GM21381 (cell line): ENCODE results near the gene NISCH.

Experiments used
- ATAC-seq: cut with Tn5 transposase; IDR thresholded peaks from one replicate; pipeline ENCODE4 v1.9.1; 2021; ENCODE audit warnings: mild to moderate bottlenecking, moderate library complexity; ENCODE audit not compliant: unreplicated experiment

NISCH gene

DNA sequence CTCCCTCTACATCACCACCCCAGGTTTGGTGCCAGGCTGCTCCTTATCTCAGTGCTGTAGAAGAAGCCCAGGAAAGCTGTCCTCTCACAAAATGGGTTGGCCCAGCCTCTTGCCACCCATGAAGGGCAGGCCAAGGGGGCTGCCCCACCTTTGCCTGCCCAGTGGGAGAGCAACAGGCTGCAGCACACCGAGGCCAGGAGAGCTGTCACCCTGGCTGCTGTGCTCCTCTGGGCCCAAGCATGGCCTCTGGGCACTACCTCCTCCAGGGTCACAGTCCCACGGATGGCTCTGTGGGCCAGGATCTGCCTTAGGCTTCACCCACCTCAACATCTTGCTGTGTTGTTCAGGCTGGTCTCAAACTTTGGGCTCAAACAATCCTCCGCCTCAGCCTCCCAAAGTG, 33.3 kb downstream of the NISCH start:
- ATAC-seq, result no peak

DNA sequence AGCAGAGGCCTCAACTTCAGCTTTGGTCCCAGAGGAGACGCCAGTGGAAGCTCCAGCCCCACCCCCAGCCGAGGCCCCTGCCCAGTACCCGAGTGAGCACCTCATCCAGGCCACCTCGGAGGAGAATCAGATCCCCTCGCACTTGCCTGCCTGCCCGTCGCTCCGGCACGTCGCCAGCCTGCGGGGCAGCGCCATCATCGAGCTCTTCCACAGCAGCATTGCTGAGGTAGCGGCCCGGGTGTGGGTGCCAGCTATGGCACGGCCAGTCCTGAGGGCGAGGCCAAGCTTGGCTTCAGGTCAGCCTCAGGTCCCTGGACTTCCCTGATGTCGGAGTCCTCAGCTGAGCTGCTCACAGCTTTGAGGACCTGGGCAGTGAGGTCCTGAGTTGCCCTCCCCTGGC, 34.0 kb downstream of the NISCH start:
- no peak for ATAC-seq

GRCh38 chr3:52490035-52490938, 34.9 kb downstream of the NISCH start:
- ATAC-seq, result no peak

- ATAC-seq, result no peak
Observed at GRCh38 chr3:52490939-52491526, 35.6 kb downstream of the NISCH start.

GRCh38 chr3:52492059-52492458, 36.7 kb downstream of the NISCH start:
- ATAC-seq, result no peak

DNA sequence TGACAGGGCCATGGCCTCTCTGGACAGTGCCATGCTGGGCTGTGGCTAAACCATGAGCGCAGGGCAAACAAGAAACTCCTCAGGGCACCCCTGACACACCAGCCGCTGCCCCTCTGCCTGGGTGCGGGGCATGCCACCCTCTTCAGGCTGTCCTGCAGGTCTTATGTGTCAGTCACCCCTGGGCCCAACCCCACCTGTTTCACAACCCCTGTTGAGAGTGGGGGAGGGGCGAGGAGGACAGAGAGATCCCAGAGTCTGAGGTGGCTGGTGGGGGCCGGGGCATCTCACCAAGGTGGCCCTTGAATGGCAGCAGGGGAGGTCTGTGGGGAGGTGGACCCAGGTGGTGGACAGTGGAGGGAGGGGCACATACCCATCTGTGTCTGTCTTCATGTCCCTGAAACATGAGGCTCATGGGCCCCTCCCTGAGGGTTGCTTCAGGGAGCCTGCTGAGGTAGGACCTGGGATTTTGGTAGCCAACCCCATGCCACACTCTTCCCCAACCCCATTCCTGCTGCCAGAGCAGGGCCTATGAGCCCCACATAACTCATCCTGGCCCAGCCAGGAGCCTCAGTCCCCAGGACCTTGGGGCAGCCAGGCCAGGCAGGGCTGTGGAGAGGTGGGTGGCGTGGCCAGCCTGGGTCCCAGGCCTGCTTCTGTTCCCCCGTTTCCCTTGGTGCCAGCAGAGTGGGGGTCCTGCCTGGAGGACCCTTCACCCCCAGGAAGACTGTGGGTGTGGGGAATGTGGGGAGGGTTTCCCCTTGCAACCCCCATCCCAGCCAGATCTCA, 38.0 kb downstream of the NISCH start:
- no peak for ATAC-seq

- no peak for ATAC-seq
Observed at GRCh38 chr3:52494445-52494844, 39.0 kb downstream of the NISCH start.

DNA sequence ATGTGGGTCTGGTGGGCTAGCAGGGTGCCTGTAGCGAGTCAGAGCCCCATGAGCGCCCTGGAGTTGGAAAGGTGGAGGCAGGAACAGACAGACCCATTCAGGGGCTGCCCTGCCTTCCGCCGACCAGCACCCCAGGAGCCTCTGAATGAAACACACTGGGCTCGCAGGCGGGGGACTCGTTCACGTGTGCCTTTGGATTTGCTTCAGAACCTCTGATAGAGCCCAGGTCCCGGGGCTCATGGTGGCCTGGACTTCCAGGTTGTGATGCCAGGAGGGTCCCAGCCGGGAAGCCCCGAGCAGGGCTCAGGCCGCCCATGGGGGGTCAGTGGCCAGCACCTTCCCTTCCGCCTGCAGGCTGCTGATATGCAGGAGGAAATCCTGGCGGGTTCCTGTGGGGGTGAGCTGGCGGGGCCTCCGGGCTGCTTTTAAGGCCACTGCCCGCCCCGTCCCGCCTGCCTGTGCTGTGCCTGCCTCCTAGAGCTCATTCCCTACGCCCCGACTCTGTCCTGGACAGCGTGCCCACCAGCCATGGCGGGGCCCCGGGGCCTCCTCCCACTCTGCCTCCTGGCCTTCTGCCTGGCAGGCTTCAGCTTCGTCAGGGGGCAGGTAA, 39.6 kb downstream of the NISCH start, which contains the start of gene STAB1:
STAB1 (plus strand) TSS at position 453 of the 610 bp plus-strand sequence; CDS start at position 529, 76 bp downstream.
- ATAC-seq, result no peak

DNA sequence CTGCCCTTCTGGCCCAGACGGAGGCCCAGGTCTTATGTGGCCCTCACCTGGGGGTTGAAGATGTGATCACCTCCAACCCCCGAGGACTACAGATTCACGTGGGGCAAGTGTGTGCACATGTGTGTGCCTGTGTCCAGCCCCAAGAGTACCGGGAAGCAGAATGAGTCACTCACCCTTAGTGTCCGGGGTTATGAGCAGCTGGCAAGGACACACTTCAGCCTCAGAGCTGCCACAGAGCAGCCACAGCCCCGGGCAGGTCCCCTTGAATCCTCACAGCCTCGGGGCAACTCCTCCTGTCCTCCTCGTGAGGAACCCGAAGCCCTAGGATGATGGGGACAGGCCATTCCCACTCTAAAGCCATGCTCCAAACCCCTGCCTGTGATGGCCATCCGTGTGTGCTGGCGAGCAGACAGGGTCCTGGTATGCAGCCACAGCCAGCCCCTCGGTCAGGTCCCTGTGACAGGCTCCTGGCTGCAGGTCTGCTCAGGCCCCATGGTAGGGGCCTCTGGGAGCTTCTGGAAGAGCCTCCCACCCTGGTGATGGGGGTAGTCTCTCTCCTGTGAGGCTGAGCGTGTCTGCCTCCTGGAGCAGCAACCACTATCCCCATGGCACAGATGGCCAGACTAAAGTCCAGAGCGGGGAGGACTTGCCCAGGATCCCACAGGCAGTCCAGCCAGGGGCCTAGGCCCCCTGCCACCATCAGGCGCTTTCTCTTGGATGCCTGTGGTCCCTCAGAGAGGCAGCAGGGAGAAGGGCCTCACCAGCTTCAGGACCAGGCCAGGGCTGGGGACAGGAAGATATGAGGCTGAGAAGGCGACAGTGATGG, 40.6 kb downstream of the NISCH start:
- no peak for ATAC-seq

- no peak for ATAC-seq
Observed at GRCh38 chr3:52498137-52499054, 43.0 kb downstream of the NISCH start.

DNA sequence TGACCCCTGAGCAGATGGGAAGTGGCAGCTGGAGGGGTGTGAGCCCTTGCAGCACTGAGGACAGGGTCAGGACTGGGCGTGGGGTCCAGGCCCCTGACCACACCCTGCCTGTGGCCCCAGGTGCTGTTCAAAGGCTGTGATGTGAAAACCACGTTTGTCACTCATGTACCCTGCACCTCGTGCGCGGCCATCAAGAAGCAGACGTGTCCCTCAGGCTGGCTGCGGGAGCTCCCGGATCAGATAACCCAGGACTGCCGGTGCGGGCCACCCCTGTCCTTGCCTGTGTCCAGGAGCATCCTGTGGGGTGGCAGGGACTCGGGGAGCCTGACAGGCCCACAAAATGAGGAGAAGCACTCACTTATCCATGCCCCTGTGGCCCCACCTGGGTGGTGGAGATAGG, 45.6 kb downstream of the NISCH start:
- ATAC-seq, result no peak

DNA sequence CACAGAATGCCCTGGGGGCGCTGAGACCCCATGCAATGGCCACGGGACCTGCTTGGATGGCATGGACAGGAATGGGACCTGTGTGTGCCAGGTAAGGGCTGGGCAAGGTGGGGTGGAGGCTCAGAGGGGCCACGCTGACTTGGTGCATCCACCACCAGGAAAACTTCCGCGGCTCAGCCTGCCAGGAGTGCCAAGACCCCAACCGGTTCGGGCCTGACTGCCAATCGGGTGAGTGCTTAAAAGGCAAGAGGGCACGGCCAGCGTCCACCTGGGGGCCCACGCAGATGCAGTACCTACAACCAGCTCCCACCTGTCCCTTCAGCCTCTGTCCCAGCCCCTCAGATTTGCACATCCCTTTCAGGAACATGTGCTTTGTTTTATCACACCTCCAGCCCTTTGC, 46.6 kb downstream of the NISCH start:
- ATAC-seq, result no peak

- ATAC-seq, result no peak
Observed at GRCh38 chr3:52502808-52503350, 47.5 kb downstream of the NISCH start.

- ATAC-seq, result no peak
Observed at GRCh38 chr3:52503788-52504424, 48.5 kb downstream of the NISCH start.

DNA sequence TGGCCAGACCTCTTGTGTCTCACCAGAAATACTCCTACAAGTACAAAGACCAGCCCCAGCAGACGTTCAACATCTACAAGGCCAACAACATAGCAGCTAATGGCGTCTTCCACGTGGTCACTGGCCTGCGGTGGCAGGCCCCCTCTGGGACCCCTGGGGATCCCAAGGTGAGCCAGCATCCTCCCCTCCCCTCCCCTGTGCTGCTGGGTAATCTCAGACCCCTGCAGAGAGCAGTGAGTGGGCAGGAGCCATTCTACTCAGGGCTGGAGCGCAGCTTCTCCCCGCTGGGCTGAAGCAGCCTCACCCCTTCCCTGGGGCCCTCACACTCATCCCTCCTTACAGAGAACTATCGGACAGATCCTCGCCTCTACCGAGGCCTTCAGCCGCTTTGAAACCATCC, 49.6 kb downstream of the NISCH start:
- ATAC-seq, result no peak

GRCh38 chr3:52506266-52506966, 51.0 kb downstream of the NISCH start:
- ATAC-seq, result no peak

DNA sequence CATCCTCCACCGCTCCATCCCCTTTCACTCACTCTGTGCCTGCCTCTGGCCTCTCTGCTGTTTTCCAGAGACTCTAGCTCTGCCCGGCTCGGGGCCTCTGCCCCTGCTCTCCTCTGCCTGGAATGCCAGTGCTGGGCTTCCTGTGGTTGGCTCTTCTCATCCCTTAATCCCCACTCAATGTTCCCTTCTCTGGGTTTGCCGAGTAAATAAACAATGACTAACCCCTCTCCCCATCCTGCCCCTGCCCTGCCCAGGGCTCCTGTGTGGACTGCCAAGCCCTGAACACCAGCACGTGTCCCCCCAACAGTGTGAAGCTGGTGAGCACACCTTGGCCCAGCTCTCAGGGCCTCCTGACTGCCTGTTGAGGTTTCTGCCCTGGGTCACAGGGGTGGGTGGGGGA, 52.0 kb downstream of the NISCH start:
- no peak for ATAC-seq
